Stimulated activated effector memory CD8-positive, alpha-beta T cell treated with anti-CD3 and anti-CD28 coated beads, Interleukin-12 subunit alpha, Interleukin-12 subunit beta, amount 100 ng/mL, for 72 hours (primary cell): ENCODE results near the gene ACAT1.

Experiments used
- ATAC-seq: fragments of 150-1000 bp; cut with Tn5 transposase; 2 replicates; pipeline ENCODE4 v1.10.0; 2021
- DNase-seq, 2 donors: peaks; one replicate each; pipeline ENCODE4 v3.0.0; 2021 to 2022; ENCODE audit warnings: low spot score in 2 of 2
- H3K27ac Mint-ChIP-seq: one replicate; pipeline ENCODE4 v1.8.0; 2022; ENCODE audit warnings: mild to moderate bottlenecking, mixed read lengths
- H3K36me3 Mint-ChIP-seq: one replicate; pipeline ENCODE4 v1.8.0; 2022; ENCODE audit warnings: mild to moderate bottlenecking, mixed read lengths
- H3K4me1 Mint-ChIP-seq: one replicate; pipeline ENCODE4 v1.8.0; 2022; ENCODE audit warnings: mixed read lengths
- H3K4me3 Mint-ChIP-seq: one replicate; pipeline ENCODE4 v1.8.0; 2022; ENCODE audit warnings: mild to moderate bottlenecking, mixed read lengths
- H3K9me3 Mint-ChIP-seq: one replicate; pipeline ENCODE4 v1.8.0; 2022; ENCODE audit warnings: mixed read lengths

ACAT1 gene

DNA sequence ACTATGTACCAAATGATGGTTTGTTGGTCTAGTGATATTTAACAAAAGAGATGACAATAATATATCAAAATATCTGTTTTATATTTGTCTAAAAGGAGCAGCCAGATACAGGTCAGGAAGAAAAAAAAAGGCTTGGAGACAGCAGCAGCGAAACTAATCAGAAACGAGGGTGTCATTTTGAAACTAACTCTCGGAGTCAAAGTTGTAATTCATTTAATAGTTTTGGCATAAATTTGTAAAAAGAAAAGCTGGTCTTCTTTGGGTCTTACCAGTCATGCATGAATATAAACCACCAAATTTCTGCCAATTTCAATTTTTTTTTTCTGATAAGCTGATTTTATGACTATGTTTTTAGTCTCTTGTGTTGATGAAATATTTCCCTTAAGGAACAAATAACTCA is 75.5 kb downstream of the ACAT1 start:
- Mint-ChIP-seq H3K27ac (peak overlapping the region; percentile 81), H3K9me3 (no peaks in the 10 kb centered on the region), H3K36me3 (peaks cover 82% of the 10 kb centered on the region), H3K4me1 (peaks cover 40% of the 10 kb centered on the region), H3K4me3 (no peak overlapping the region)
- DNase-seq (no peak), ATAC-seq (peak; percentile 48)
